Ascending aorta (tissue), 2 donors: ENCODE data around the gene GMPPA. TPM values are rescaled to one million over a fixed set of nuclear protein-coding genes. Genes with fewer than 3 reads are reported as not detected.

Source experiments
- DNase-seq, 2 donors: peaks; one replicate each; pipeline ENCODE4 v3.0.0-alpha.2; 2019; ENCODE audit warnings: low spot score in 2 of 2
- H3K27ac ChIP-seq, 2 donors: fragments of 200-600 bp; sonication (generic); one replicate each; pipeline ENCODE4 v1.5.1; 2016 to 2017; ENCODE audit warnings: mild to moderate bottlenecking in 1 of 2
- H3K27me3 ChIP-seq: fragments of 200-600 bp; sonication (generic); one replicate; pipeline ENCODE4 v1.5.1; 2017
- H3K36me3 ChIP-seq, 2 donors: fragments of 200-600 bp; sonication (generic); one replicate each; pipeline ENCODE4 v1.5.1; 2016
- H3K4me1 ChIP-seq, 2 donors: fragments of 200-600 bp; sonication (generic); one replicate each; pipeline ENCODE4 v1.5.1; 2016 to 2017; ENCODE audit warnings: mild to moderate bottlenecking in 1 of 2
- H3K4me3 ChIP-seq, 2 donors: fragments of 200-600 bp; sonication (generic); one replicate each; pipeline ENCODE4 v1.5.1; 2016 to 2017; ENCODE audit warnings: mild to moderate bottlenecking in 1 of 2
- H3K9me3 ChIP-seq, 2 donors: fragments of 200-600 bp; sonication (generic); one replicate each; pipeline ENCODE4 v1.5.1; 2016
- intact Hi-C: fragments of 100-400 bp; cut with DNase I; formaldehyde crosslinking; loops from one replicate; pipeline ENCODE4 v1.15.1; 2023
- total RNA-seq: library from RNA; depleted of rRNA; stranded (reverse); fragments of >200 nt; gene quantifications from one replicate; pipeline ENCODE4 v1.1.0, GENCODE V29; 2016
- TF ChIP-seq, protein P1 (sequence below), 3 experiments: fragments of 200-600 bp in 2 of 3; fragments of 450-650 bp in 1 of 3; sonication (generic) in 2 of 3; IDR thresholded peaks; one replicate each; pipeline ENCODE4 v1.5.1; 2016 to 2019; ENCODE audit warnings: antibody characterized with exemption in 3 of 3, mild to moderate bottlenecking in 1 of 3, moderate library complexity in 1 of 3

GMPPA gene
- total RNA-seq, 1 donor from 2014 or later = 11.4 TPM

DNA sequence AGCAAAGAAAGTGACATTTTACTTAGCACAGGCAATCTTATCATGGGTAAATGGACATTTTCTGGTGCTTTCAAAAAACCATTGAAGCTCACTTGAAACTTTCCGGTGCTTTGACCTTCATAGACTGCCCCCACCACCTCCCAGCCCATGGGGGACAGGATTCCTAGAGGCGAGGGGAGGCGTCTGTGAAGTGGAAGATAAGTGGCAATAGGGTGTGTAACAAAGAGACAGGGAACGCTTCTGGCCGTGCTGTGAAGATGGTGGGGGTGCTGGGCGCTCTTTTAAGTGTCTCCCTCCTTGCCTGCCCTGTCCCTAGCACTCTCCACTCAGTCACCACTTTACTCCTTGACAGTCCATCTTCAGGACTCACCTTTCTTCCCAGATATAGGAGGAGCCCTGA lies 23.4 kb upstream of the GMPPA start:
- Histone ChIP-seq H3K4me1 (no peaks in the 10 kb centered on the region), H3K36me3 (peaks cover 72 to 89% of the 10 kb centered on the region in 2 donors), H3K9me3 (no peaks in the 10 kb centered on the region), H3K27ac (peak overlapping the region; percentile 15 to 73), H3K27me3 (no peaks in the 10 kb centered on the region), H3K4me3 (no peak overlapping the region)
- TF ChIP-seq, protein P1, sequence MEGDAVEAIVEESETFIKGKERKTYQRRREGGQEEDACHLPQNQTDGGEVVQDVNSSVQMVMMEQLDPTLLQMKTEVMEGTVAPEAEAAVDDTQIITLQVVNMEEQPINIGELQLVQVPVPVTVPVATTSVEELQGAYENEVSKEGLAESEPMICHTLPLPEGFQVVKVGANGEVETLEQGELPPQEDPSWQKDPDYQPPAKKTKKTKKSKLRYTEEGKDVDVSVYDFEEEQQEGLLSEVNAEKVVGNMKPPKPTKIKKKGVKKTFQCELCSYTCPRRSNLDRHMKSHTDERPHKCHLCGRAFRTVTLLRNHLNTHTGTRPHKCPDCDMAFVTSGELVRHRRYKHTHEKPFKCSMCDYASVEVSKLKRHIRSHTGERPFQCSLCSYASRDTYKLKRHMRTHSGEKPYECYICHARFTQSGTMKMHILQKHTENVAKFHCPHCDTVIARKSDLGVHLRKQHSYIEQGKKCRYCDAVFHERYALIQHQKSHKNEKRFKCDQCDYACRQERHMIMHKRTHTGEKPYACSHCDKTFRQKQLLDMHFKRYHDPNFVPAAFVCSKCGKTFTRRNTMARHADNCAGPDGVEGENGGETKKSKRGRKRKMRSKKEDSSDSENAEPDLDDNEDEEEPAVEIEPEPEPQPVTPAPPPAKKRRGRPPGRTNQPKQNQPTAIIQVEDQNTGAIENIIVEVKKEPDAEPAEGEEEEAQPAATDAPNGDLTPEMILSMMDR (IDR thresholded peaks at IDR 0.05) = no peak
- no peak for DNase-seq
- intact Hi-C loops = loop anchor here (5.0 kb wide), 1 partner anchor 52 kb away; no protein-coding TSS in a partner anchor

DNA sequence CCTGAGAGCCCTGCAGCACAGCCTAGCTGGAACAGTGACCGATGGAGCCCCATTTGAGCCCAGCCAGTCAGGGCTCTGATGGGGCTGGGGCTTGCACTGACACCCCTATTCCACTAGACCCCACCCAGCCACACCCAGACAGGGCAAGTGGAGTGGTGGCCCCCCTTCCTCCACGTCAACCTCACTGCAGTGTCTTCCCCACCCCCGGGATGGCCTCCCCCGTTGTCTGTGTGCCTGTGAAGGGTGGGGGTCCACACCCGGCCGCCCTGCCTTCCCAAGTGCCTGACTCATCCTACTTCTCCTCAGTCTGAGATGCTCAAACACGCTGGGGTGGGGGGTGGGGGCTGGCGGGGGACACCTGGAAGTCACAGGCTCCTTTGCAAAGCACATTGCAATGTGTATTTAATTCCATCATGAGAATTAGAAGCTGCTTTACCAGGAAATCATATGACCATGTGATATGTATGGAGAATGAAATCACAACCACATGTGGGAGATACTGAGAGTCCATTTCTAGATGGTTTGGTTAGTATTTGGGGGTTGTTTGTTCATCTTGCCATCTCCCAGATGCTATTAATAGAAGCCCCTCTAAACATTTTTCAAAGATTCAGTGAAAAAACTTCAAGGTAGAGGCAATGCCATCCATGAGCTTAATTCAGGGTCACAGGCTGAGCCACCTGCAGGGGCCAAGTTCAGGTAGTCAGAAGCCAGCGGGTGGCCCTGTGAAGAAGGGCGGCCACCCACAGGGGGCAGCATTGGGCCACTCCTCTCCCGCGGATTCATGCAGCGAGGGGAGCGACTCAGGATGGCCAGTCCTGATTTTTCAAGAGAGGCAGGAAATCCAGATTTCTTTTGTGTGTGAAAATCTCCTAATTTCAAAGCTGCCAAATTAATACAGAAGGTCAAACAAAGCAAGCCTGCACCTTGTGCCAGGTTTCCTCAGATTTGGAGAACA lies 22.7 kb upstream of the GMPPA start:
- TF ChIP-seq, protein P1 (IDR thresholded peaks at IDR 0.05) = peak; percentile 67 to 88 (median 87)
- Histone ChIP-seq H3K36me3 (peaks cover 72 to 89% of the 10 kb centered on the region in 2 donors), H3K9me3 (no peaks in the 10 kb centered on the region), H3K27ac (peak overlapping the region; percentile 51 to 73), H3K27me3 (no peaks in the 10 kb centered on the region), H3K4me1 (no peaks in the 10 kb centered on the region), H3K4me3 (no peak overlapping the region)
- intact Hi-C loops = loop anchor here (1.0 to 5.0 kb wide), 4 partner anchors 15 to 73 kb away; no protein-coding TSS in a partner anchor
- DNase-seq = peak in 1 of 2 donors; percentile 81

DNA sequence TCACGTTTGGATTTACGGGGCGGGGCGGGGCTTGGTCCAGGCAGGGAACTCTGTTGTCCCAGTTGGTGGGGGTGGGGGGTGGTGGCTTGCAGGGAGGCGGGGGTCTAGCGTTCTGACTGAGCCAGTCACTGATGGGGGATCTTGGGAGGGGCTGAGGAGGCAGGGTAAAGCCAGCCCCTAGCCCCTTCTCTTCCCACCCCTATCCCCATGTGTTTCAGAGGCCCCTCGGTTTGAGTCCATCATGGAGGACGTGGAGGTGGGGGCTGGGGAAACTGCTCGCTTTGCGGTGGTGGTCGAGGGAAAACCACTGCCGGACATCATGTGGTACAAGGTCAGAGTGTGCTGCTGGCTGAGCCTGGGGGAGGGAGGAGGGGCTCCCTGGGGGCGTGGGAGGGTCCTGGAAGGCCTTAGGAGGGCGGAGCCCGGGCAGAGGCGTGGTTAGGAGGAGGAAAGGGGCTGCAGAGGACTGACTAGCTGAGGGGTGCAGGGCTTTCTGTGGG lies 22.0 kb upstream of the GMPPA start:
- no peaks in the 10 kb centered on the region for H3K4me1 ChIP-seq
- intact Hi-C loops = loop anchor here (1.0 to 5.0 kb wide), 4 partner anchors 16 to 73 kb away; no protein-coding TSS in a partner anchor

DNA sequence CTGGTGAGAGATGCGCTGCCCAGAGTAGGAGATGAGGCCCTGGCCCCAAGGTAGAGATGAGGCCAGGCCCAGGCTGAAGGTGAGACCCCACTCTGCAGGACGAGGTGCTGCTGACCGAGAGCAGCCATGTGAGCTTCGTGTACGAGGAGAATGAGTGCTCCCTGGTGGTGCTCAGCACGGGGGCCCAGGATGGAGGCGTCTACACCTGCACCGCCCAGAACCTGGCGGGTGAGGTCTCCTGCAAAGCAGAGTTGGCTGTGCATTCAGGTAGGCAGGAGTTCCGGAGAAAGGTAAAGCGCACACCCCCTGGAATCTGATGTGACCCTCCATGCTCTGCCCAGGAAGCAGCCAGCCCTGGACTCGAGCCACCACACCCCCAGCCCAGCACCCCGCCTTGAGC lies 21.5 kb upstream of the GMPPA start:
- Histone ChIP-seq H3K9me3 (no peaks in the 10 kb centered on the region), H3K36me3 (peaks cover 75 to 89% of the 10 kb centered on the region in 2 donors), H3K4me3 (no peak overlapping the region), H3K27ac (peak overlapping the region; percentile 40 to 73), H3K4me1 (no peaks in the 10 kb centered on the region), H3K27me3 (no peaks in the 10 kb centered on the region)
- TF ChIP-seq, protein P1 (IDR thresholded peaks at IDR 0.05) = no peak
- DNase-seq = no peak
- intact Hi-C loops = loop anchor here (2.0 to 5.0 kb wide), 3 partner anchors 16 to 50 kb away; no protein-coding TSS in a partner anchor

More for the DNA sequence above, 22.0 kb upstream of the GMPPA start:
- Histone ChIP-seq H3K4me3 (no peak overlapping the region), H3K36me3 (peaks cover 75 to 89% of the 10 kb centered on the region in 2 donors), H3K27me3 (no peaks in the 10 kb centered on the region), H3K27ac (peak overlapping the region; percentile 51 to 73), H3K9me3 (no peaks in the 10 kb centered on the region)
- TF ChIP-seq, protein P1 (IDR thresholded peaks at IDR 0.05) = no peak
- no peak for DNase-seq

DNA sequence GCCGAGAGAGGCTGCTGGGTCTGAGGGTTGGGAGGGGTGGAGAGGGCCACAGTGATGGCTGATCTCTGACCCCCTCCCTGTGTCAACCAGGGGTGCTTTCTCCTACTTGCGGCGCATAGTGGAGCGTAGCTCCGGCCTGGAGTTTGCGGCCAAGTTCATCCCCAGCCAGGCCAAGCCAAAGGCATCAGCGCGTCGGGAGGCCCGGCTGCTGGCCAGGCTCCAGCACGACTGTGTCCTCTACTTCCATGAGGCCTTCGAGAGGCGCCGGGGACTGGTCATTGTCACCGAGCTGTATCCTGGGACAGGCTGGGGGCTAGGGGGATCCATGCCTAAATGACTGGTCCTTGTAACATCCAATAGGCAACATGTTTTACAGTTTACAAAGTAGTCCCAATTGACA lies 20.9 kb upstream of the GMPPA start:
- TF ChIP-seq, protein P1 (IDR thresholded peaks at IDR 0.05) = no peak

More for the DNA sequence above, 20.9 kb upstream of the GMPPA start:
- Histone ChIP-seq H3K9me3 (no peaks in the 10 kb centered on the region), H3K4me3 (no peak overlapping the region), H3K27me3 (no peaks in the 10 kb centered on the region), H3K27ac (peak overlapping the region; percentile 40 to 73), H3K36me3 (peaks cover 75 to 89% of the 10 kb centered on the region in 2 donors), H3K4me1 (no peaks in the 10 kb centered on the region)
- intact Hi-C loops = loop anchor here (2.0 to 5.0 kb wide), 3 partner anchors 17 to 49 kb away; no protein-coding TSS in a partner anchor
- no peak for DNase-seq
